ENCODE results near the gene JAGN1.
"Not testable (repeated sequence)": the region's sequence is repeated elsewhere in the genome, so short reads cannot be mapped to it uniquely, and the experiment has no call there.

JAGN1 gene

DNA sequence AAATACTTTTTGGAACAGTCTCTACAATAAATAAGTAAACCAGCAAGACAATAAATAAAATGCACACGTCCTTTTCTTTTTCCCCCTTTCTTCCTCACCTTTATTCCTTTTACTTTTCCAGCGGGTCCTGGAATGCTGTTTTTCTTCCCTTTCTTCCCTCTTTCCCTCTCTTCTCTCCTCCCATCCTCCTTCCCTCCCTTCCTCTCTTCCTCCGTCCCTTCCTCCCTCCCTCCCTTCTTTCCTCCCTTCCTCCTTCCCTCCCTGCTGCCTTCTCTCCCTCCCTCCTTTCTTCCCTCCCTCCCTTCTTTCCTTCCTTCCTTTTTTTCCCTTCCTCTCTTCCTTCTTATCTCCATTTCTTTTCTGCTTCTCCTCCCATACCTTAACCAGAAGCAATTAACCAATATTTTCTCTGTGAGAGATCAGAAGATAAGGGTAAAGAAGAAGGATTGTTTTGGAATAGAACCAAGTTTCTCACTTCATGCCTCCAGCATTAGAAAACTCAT, 8.9 kb downstream of the JAGN1 start:
- no peak for DNase-seq

DNA sequence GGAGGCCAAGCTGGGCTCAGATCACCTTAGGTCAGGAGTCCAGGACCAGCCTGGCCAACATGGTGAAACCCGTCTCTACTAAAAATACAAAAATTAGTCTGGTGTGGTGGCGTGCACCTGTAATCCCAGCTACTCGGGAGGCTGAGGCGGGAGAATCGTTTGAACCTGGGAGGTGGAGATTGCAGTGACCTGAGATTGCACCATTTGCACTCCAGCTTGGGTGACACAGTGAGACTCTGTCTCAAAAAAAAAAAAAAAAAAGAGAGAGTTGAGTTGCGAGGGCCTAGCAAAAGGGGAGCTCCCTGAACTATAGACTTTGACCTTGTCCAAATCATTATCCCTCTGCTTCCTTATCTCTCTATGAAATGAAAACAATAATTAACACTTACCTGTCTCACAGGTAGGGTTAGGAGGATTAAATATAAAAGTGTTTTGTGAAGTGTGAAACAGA, 10.6 kb downstream of the JAGN1 start:
- not testable (repeated sequence) for DNase-seq

- no peak for DNase-seq
These were observed 11.6 kb downstream of the JAGN1 start for GRCh38 chr3:9901967-9902366.

- DNase-seq = no peak
These were observed 12.2 kb downstream of the JAGN1 start, which contains the start of gene IL17RE for GRCh38 chr3:9902372-9903237. Gene IL17RE (plus strand): TSS chr3:9902848. CDS start chr3:9902933, 85 bp downstream.

GRCh38 chr3:9903238-9903624, 12.8 kb downstream of the JAGN1 start:
- no peak for DNase-seq

GRCh38 chr3:9903904-9904303, 13.5 kb downstream of the JAGN1 start:
- DNase-seq = no peak

DNA sequence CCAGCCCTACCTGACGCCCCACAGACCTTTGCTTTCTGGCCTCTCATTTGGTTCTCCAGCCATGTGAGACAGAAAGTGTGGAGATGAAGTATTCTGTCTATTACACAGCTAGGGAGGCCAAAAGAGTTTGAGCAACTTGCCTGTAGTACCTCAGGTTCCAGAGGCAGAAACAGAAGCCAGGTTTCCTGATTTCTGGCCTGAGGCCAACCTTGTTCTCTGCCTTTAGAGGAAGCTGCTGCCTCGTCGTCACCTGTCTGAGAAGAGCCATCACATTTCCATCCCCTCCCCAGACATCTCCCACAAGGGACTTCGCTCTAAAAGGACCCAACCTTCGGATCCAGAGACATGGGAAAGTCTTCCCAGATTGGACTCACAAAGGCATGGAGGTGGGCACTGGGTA, 16.1 kb downstream of the JAGN1 start:
- no peak for DNase-seq

DNA sequence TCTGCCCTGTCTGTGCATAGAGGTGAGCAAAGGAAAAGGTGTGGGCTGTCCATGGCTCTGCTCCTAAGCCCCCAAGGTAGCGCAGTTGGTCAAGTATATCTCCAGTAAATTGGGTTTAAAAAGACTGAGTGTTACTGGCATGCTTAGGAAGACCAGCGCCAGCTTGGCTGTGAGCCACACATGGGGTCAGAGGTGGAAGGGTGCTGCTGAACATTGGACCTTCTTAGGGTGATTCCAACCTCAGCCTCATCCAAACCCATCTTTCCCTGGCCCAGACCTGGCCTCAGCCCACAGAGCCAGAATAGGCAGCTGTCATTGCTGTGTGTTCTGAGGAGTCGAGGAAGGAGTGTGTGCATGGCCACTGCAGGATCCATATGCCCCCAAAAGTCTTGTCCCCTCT, 17.9 kb downstream of the JAGN1 start:
- no peak for DNase-seq

GRCh38 chr3:9909221-9910013, 19.0 kb downstream of the JAGN1 start:
- DNase-seq = no peak

DNA sequence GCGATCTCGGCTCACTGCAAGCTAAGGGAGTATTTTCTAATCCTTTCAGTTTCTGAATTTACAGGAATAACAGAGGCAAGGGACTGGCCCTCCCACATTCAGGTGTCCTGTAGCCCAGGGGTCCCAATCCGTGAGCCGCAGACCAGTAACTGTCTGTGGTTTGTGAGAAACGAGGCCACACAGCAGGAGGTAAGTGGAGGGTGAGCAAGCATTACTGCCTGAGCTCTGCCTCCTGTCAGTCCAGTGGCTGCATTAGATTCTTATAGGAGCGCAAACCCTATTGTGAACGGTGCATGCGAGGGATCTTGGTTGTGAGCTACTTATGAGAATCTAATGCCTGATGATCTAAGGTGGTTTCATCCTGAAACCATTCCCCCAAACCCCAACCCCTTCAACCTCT, 21.5 kb downstream of the JAGN1 start:
- DNase-seq = no peak

DNA sequence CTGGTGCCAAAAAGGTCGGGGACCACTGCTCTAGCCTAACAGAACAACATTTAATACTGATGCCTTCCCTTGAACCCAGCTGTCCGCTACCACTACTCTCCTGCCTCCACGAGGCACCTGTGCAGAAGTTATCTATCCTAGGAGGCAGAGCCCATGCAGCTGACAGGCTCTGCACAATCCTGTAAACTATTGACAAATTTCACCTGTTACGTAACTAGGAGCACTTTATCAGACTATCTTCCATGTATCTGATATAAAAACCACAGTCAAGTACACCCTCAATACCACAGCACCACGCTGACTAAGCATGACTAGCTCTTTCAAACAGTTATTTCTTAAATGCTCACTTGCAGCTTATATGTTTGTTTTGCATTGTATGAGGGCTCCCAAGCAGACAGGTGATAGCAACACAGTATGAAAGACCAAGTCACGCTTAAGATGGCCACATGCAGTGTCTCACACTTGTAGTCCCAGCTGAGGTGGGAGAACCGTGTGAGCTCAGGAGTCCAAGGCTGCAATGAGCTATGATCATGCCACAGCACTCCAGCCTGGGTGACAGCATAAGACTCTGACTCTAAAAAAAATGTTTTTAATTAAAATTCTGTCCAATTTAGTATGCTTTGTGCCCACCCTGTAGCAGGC, 22.0 kb downstream of the JAGN1 start:
- DNase-seq = no peak

- DNase-seq = no peak
These were observed 23.2 kb downstream of the JAGN1 start for GRCh38 chr3:9913601-9914000.

DNA sequence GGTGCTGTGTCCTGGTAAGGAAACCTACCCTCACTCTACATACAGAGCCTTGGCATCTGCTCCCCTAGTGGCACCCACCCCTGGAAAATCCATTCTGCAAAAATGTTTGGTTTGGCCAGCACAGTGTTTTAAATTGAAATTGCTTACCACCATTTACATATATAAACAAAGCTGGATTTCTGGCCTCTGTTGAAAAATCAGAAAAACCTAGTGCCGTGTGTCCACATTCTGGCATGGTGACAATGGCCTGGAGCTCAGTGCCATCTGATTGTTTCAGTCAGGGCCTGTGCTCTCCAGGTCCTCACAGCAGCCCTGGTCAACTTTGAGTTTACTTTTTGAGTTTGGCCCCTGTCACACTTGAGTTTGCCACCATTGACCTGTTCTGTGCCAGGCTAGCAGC, 23.6 kb downstream of the JAGN1 start:
- no peak for DNase-seq

GRCh38 chr3:9914559-9915253, 24.3 kb downstream of the JAGN1 start:
- no peak for DNase-seq

DNA sequence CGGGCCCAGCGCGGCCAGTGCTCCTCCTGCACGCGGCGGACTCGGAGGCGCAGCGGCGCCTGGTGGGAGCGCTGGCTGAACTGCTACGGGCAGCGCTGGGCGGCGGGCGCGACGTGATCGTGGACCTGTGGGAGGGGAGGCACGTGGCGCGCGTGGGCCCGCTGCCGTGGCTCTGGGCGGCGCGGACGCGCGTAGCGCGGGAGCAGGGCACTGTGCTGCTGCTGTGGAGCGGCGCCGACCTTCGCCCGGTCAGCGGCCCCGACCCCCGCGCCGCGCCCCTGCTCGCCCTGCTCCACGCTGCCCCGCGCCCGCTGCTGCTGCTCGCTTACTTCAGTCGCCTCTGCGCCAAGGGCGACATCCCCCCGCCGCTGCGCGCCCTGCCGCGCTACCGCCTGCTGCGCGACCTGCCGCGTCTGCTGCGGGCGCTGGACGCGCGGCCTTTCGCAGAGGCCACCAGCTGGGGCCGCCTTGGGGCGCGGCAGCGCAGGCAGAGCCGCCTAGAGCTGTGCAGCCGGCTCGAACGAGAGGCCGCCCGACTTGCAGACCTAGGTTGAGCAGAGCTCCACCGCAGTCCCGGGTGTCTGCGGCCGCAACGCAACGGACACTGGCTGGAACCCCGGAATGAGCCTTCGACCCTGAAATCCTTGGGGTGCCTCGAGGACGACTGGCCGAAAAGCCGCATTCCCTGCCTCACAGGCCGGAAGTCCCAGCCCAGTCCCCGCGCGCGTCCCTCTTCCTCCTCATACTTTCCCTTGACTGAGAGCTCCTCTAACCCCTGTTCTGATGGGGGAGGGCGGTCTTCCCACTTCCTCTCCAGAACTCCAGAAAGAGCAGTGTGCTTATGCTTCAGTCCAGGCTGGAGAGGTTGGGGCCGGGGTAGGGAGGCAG, 25.1 kb downstream of the JAGN1 start:
- no peak for DNase-seq

GRCh38 chr3:9916346-9916733, 25.9 kb downstream of the JAGN1 start:
- no peak for DNase-seq

- DNase-seq = peak; percentile 36
These were observed 26.6 kb downstream of the JAGN1 start, which contains the start of gene IL17RC for GRCh38 chr3:9916734-9917680. Gene IL17RC (plus strand): TSS chr3:9917098. CDS start chr3:9917316, 218 bp downstream.

GRCh38 chr3:9917820-9918219, 27.4 kb downstream of the JAGN1 start:
- DNase-seq = no peak

DNA sequence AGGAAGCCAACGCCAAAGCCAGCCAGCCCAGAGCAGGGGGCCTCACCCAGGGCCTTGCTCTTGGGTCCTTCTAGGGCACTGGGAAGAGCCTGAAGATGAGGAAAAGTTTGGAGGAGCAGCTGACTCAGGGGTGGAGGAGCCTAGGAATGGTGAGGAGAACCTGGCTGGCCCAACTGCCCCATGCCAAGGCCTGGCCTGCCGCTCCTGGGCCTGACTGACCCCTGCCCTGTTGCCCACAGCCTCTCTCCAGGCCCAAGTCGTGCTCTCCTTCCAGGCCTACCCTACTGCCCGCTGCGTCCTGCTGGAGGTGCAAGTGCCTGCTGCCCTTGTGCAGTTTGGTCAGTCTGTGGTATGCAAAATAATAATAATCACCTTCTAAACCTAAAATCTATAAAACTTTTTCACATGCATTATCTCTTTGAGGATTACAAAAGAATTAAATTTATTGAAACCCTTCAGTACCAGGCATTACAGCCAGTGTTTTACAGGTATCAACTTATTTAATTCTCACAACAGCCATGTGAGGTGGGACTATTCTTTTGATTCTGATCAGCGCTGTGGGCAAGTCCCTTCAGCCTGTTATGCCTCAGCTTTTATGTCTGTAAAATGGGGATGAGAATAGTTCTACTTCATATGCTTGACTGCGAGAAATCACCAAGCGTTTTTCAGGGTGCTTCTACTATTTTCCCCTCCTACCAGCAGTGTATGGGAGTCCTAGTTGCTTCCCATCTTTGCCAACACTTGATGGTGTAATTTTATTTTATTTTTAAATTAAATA, 28.0 kb downstream of the JAGN1 start:
- no peak for DNase-seq

Measured in NCI-H1436 (cell line).